Loucy (cell line): ENCODE data around the gene POU3F1.

ENCODE experiments used
- CTCF ChIP-seq: fragments of 200-600 bp; sonication (generic); conservative IDR thresholded peaks from 2 replicates; pipeline ENCODE4 v1.5.1; 2014; ENCODE audit warnings: mild to moderate bottlenecking, antibody characterized with exemption, low read length
- EZH2phosphoT487 ChIP-seq: fragments of 200-600 bp; IDR thresholded peaks from 2 replicates; pipeline ENCODE4 v1.6.1; 2018; ENCODE audit warnings: antibody characterized with exemption, mild to moderate bottlenecking, moderate library complexity, borderline replicate concordance

- TF ChIP-seq CTCF (no peak), EZH2phosphoT487 (no peak)
These were observed 50.7 kb downstream of the POU3F1 start for GRCh38 chr1:37995751-37996345.
